ENCODE measurements around the gene PYGO2. TPM values are rescaled to one million over a fixed set of nuclear protein-coding genes. Genes with fewer than 3 reads are reported as not detected.
"Not testable (repeated sequence)": the region's sequence is repeated elsewhere in the genome, so short reads cannot be mapped to it uniquely, and the experiment has no call there.

Gene PYGO2
- total RNA-seq, 1 experiment from 2014 or later: 37.4 TPM

GRCh38 chr1:154910851-154911250 lies 50.7 kb downstream of the PYGO2 start:
- 0 out of 2 replicates have a peak, but pooled peaks cover 3% of the 10 kb centered on the region for H3K4me1 Mint-ChIP-seq
- ChIA-PET CTCF (no interaction called here), POLR2A (no interaction called here)
- peaks cover 35% of the 10 kb centered on the region for H3K9me3 Mint-ChIP-seq
- peaks cover 19% of the 10 kb centered on the region for H3K36me3 Mint-ChIP-seq
- ATAC-seq: no peak
- no peak for DNase-seq (ENCODE audit: low spot score)
- H3K27me3 Mint-ChIP-seq (ENCODE audit: low read depth): peaks cover 8% of the 10 kb centered on the region
- TF ChIP-seq ESRRA (CRISPR knock-in tag; IDR thresholded peaks at IDR 0.05; ENCODE audit: borderline replicate concordance) (no peak), ZNF263 (CRISPR knock-in tag; IDR thresholded peaks at IDR 0.05; ENCODE audit: low read depth) (no peak), PRDM15 (CRISPR knock-in tag; IDR thresholded peaks at IDR 0.05) (no peak), ZNF425 (CRISPR knock-in tag; conservative IDR thresholded peaks at IDR 0.05) (no peak), FOXK1 (CRISPR knock-in tag; IDR thresholded peaks at IDR 0.05) (no peak), SMAD3 (CRISPR knock-in tag; IDR thresholded peaks at IDR 0.05; ENCODE audit: borderline replicate concordance) (no peak), ZBTB43 (CRISPR knock-in tag; IDR thresholded peaks at IDR 0.05) (no peak), ZNF532 (CRISPR knock-in tag; IDR thresholded peaks at IDR 0.05; ENCODE audit: borderline replicate concordance) (no peak), OVOL2 (CRISPR knock-in tag; IDR thresholded peaks at IDR 0.05; ENCODE audit: borderline replicate concordance) (no peak)
- H3K27ac Mint-ChIP-seq: no peak overlapping the region
- H3K4me3 Mint-ChIP-seq: no peak overlapping the region

GRCh38 chr1:154908937-154909336 lies 52.6 kb downstream of the PYGO2 start:
- no peak overlapping the region for H3K4me3 Mint-ChIP-seq
- DNase-seq (ENCODE audit: low spot score) (no peak), ATAC-seq (no peak)
- H3K36me3 Mint-ChIP-seq: peaks cover 19% of the 10 kb centered on the region
- ChIA-PET POLR2A (no interaction called here), CTCF (interaction anchor here (0.8 to 1.4 kb wide), 2 partner anchors 31 to 177 kb away, joined by 3 to 4 read pairs; no protein-coding TSS in a partner anchor)
- 0 out of 2 replicates have a peak, but pooled peaks cover 3% of the 10 kb centered on the region for H3K4me1 Mint-ChIP-seq
- H3K27me3 Mint-ChIP-seq (ENCODE audit: low read depth): peaks cover 8% of the 10 kb centered on the region
- TF ChIP-seq IRF2 (CRISPR knock-in tag; IDR thresholded peaks at IDR 0.05; ENCODE audit: borderline replicate concordance, low read depth) (no peak), ERG (CRISPR knock-in tag; IDR thresholded peaks at IDR 0.05) (no peak)
- no peak overlapping the region for H3K27ac Mint-ChIP-seq
- peaks cover 35% of the 10 kb centered on the region for H3K9me3 Mint-ChIP-seq

- Mint-ChIP-seq H3K36me3 (peaks cover 19% of the 10 kb centered on the region), H3K9me3 (peaks cover 35% of the 10 kb centered on the region)
- H3K4me3 Mint-ChIP-seq; POLR2A ChIA-PET; H3K4me1 Mint-ChIP-seq; DNase-seq (ENCODE audit: low spot score); H3K27ac Mint-ChIP-seq; ATAC-seq; H3K27me3 Mint-ChIP-seq (ENCODE audit: low read depth): not testable (repeated sequence)
- CTCF ChIA-PET: interaction anchor here (0.8 to 1.4 kb wide), 2 partner anchors 30 to 178 kb away, joined by 3 to 4 read pairs; no protein-coding TSS in a partner anchor
Observed at GRCh38 chr1:154908129-154908528, 53.5 kb downstream of the PYGO2 start.

Measured in WTC11 (cell line).